Liver (tissue), 3 donors: ENCODE results near the gene ERGIC3.

Source experiments
- EGR1 ChIP-seq, 2 donors: IDR thresholded peaks; 2 replicates each; pipeline ENCODE4 v1.6.1; 2016 to 2018; ENCODE audit warnings: antibody characterized with exemption in 2 of 2, low read depth in 2 of 2
- GABPA ChIP-seq, 2 donors: IDR thresholded peaks in 1 of 2; conservative IDR thresholded peaks in 1 of 2; 2 replicates each; pipeline ENCODE4 v1.6.1; 2016; ENCODE audit warnings: antibody characterized with exemption in 2 of 2, mild to moderate bottlenecking in 1 of 2, moderate library complexity in 1 of 2
- HNF4A ChIP-seq, 2 donors: conservative IDR thresholded peaks; 2 replicates each; pipeline ENCODE4 v1.6.1; 2016; ENCODE audit warnings: antibody characterized with exemption in 2 of 2, mild to moderate bottlenecking in 2 of 2
- RXRA ChIP-seq, 2 donors: IDR thresholded peaks; 2 replicates each; pipeline ENCODE4 v1.6.1; 2017 to 2018; ENCODE audit warnings: antibody characterized with exemption in 2 of 2, mild to moderate bottlenecking in 1 of 2
- YY1 ChIP-seq: IDR thresholded peaks from 2 replicates; pipeline ENCODE4 v1.6.1; 2016; ENCODE audit warnings: antibody characterized with exemption, mild to moderate bottlenecking
- TF ChIP-seq, protein P1 (sequence below): fragments of 150-350 bp; IDR thresholded peaks from 2 replicates; pipeline ENCODE4 v1.5.1; 2017; ENCODE audit warnings: improper control_type of control experiment, low read depth, low read length; ENCODE audit not compliant: missing input control
- TF ChIP-seq, protein P2 (sequence below): IDR thresholded peaks from 2 replicates; pipeline ENCODE4 v1.6.1; 2016; ENCODE audit warnings: antibody characterized with exemption
- TF ChIP-seq, protein P3 (sequence below): IDR thresholded peaks from 2 replicates; pipeline ENCODE4 v1.6.1; 2016; ENCODE audit warnings: antibody characterized with exemption, mild to moderate bottlenecking
- donor health status: healthy.
- donor health status: healthy.

DNA sequence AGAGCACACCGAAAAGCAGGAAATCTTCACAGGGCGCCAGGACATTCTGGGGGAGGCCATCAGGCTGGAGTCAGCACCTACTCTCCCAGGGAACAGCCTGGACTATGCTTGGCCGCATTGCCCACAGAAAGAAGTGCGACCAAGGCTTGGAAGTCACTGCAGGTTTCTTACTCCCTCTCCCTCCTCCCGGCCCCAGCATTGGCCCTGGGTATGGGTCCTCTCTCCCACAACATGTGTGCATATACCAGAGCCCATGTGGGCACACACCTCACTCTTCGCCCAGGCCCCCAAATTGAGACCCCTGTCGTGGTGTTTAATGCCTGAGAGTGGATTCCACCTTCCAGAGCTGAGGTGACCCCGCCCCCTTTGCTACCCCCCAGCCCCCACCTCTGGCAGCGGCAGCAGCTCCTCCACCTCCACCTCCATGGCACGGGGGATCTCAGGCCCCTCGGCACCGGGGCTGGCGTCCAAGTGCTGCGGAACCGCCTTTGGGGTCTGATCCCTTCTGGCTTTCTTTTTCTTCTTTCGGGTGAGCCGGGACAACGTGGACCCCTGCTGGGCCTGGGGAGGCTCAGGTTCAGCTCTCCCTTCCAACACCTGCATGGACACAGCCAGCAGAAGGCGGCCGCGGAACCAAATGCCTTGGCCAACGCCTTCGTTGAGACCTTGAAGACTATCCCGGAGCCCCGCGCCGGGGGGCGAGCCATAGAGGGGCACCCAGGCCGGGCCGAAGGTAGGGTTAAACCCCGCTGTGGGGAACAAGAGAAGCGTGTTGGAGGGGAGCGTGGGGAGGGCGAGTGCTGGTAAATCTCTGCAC is 58.5 kb downstream of the ERGIC3 start:
- TF ChIP-seq, protein P1, sequence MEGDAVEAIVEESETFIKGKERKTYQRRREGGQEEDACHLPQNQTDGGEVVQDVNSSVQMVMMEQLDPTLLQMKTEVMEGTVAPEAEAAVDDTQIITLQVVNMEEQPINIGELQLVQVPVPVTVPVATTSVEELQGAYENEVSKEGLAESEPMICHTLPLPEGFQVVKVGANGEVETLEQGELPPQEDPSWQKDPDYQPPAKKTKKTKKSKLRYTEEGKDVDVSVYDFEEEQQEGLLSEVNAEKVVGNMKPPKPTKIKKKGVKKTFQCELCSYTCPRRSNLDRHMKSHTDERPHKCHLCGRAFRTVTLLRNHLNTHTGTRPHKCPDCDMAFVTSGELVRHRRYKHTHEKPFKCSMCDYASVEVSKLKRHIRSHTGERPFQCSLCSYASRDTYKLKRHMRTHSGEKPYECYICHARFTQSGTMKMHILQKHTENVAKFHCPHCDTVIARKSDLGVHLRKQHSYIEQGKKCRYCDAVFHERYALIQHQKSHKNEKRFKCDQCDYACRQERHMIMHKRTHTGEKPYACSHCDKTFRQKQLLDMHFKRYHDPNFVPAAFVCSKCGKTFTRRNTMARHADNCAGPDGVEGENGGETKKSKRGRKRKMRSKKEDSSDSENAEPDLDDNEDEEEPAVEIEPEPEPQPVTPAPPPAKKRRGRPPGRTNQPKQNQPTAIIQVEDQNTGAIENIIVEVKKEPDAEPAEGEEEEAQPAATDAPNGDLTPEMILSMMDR = no peak
- no peak for TF ChIP-seq RXRA (IDR thresholded peaks at IDR 0.05)
- TF ChIP-seq, protein P2, sequence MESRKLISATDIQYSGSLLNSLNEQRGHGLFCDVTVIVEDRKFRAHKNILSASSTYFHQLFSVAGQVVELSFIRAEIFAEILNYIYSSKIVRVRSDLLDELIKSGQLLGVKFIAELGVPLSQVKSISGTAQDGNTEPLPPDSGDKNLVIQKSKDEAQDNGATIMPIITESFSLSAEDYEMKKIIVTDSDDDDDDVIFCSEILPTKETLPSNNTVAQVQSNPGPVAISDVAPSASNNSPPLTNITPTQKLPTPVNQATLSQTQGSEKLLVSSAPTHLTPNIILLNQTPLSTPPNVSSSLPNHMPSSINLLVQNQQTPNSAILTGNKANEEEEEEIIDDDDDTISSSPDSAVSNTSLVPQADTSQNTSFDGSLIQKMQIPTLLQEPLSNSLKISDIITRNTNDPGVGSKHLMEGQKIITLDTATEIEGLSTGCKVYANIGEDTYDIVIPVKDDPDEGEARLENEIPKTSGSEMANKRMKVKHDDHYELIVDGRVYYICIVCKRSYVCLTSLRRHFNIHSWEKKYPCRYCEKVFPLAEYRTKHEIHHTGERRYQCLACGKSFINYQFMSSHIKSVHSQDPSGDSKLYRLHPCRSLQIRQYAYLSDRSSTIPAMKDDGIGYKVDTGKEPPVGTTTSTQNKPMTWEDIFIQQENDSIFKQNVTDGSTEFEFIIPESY = no peak
- TF ChIP-seq EGR1 (IDR thresholded peaks at IDR 0.05; ENCODE audit: low read depth in 2 of 2) = no peak
- TF ChIP-seq, protein P3, sequence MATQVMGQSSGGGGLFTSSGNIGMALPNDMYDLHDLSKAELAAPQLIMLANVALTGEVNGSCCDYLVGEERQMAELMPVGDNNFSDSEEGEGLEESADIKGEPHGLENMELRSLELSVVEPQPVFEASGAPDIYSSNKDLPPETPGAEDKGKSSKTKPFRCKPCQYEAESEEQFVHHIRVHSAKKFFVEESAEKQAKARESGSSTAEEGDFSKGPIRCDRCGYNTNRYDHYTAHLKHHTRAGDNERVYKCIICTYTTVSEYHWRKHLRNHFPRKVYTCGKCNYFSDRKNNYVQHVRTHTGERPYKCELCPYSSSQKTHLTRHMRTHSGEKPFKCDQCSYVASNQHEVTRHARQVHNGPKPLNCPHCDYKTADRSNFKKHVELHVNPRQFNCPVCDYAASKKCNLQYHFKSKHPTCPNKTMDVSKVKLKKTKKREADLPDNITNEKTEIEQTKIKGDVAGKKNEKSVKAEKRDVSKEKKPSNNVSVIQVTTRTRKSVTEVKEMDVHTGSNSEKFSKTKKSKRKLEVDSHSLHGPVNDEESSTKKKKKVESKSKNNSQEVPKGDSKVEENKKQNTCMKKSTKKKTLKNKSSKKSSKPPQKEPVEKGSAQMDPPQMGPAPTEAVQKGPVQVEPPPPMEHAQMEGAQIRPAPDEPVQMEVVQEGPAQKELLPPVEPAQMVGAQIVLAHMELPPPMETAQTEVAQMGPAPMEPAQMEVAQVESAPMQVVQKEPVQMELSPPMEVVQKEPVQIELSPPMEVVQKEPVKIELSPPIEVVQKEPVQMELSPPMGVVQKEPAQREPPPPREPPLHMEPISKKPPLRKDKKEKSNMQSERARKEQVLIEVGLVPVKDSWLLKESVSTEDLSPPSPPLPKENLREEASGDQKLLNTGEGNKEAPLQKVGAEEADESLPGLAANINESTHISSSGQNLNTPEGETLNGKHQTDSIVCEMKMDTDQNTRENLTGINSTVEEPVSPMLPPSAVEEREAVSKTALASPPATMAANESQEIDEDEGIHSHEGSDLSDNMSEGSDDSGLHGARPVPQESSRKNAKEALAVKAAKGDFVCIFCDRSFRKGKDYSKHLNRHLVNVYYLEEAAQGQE = no peak
- TF ChIP-seq YY1 = no peak
- TF ChIP-seq HNF4A (conservative IDR thresholded peaks at IDR 0.05) = no peak
- TF ChIP-seq GABPA (IDR thresholded peaks at IDR 0.05 in 1 of 2, conservative IDR thresholded peaks at IDR 0.05 in 1 of 2) = no peak
